GM12892 (cell line): Measurements from ENCODE around the gene FIP1L1.

Experiments
- POLR2A ChIP-seq: IDR thresholded peaks from 2 replicates; pipeline ENCODE4 v1.6.1; 2011; ENCODE audit warnings: low read depth, low read length, control low read depth
- TAF1 ChIP-seq: IDR thresholded peaks from 2 replicates; pipeline ENCODE4 v1.6.1; 2011; ENCODE audit warnings: low read depth, mild to moderate bottlenecking, control low read depth, low read length, borderline replicate concordance

DNA sequence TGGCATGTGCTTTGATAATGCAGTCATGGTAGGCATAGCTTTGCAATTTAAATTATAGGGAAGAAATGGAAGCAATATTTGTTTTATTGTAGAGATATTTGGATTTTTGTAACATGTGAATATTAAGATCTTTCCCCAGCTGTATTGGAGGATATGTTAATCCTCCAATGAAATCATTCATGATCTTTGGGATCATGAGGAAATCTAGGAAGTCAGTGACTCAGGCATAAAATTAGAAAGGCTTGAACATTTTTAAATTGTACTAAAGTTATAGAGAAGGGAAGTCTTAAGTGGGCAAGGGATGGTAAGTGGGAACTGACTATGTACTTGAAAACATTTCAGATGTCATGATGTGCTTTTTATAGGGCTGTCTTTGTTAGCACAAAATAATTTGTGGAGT is 46.8 kb downstream of the FIP1L1 start:
- no peak for TF ChIP-seq POLR2A
- TF ChIP-seq TAF1, result no peak
